ENCODE results near the gene MTMR3.
"Not testable (repeated sequence)": the region's sequence is repeated elsewhere in the genome, so short reads cannot be mapped to it uniquely, and the experiment has no call there.

MTMR3 gene

DNA sequence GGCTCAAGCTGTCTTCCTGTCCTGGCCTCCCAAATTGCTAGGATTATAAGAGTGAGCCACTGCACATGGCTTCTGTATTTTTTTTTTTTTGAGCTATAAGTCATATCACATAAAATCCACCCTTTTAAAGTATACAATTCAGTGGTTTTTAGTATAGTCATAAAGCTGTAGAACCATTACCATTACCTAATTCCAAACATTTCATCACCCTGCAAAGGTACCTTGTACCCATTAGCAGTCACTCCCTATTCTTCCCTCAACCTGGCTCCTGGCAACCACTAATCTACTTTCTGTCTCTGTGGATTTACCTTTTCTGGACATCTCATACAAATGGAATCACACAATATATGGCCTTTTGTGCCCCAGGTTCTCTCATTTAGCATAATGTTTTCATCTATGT is 84.5 kb downstream of the MTMR3 start:
- DNase-seq (ENCODE audit: low read depth) = no peak

DNA sequence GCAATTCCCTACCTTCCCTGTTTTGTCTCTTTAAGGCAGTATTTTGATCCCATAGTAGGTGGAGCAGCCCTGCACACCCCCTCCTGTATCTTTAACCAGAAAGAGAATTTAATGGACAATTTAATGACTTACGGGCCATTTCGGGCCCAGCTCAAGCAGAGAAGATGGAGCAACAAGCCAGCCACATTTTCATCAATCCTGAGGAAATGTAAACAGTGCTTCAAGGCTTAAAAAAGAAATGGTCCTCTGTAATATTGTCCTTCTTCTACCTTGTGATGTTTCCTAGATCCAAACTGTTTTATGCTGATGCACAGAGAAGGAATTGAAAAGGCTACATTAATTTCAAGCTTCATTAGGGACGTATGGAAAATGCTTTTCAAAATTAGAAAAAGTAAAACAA is 88.6 kb downstream of the MTMR3 start:
- DNase-seq (ENCODE audit: low read depth) = no peak

DNA sequence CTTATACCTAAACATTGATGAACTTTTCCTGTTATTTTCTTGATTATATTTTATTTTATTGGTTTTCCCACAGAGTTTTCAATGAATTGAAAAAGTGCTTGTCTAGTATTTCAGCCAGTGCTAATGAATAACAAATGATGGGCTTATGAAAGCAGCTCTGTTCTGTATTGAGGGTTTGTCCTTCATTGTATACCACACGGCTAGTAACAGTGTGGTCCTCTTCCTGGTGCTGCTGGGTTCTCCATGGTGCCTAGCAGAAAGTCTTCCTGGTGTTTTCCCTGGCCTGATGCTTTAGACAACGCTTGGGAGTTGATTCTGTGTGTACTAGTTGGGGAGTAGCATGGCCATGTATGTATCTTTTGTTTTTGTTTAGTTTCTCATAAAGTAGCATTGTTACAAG is 89.1 kb downstream of the MTMR3 start:
- DNase-seq (ENCODE audit: low read depth) = no peak

DNA sequence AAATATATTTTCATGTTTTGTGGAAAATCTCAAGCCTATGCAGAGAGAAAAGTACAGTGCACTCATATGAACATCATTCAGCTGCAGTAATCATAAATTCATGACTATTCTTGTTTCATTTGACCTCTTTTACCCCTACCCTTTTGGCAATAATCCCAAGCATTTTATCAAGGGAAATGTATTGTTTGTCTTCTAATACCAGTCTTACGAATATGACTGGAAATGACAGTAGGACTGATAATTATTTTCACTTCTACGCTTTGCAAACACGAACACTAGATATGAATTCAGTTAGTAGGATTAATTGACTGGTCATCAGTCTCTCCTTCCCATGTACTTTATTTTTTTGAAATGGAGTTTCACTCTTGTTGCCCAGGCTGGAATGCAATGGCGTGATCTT is 90.3 kb downstream of the MTMR3 start:
- no peak for DNase-seq (ENCODE audit: low read depth)

DNA sequence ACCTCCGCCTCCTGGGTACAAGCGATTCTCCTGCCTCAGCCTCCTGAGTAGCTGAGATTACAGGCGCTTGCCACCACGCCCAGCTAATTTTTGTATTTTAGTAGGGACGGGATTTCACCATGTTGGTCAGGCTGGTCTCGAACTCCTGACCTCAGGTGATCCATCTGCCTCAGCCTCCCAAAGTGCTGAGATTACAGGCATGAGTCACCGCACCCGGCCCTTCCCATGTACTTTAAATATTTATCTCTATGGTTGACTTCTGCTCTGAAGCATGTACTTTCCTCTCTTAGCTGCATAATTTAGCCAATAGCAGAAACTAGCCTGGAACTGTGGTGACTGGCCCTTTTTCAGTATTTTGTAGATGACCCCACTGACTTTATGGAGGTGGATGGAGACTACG is 90.7 kb downstream of the MTMR3 start:
- DNase-seq (ENCODE audit: low read depth) = not testable (repeated sequence)

DNA sequence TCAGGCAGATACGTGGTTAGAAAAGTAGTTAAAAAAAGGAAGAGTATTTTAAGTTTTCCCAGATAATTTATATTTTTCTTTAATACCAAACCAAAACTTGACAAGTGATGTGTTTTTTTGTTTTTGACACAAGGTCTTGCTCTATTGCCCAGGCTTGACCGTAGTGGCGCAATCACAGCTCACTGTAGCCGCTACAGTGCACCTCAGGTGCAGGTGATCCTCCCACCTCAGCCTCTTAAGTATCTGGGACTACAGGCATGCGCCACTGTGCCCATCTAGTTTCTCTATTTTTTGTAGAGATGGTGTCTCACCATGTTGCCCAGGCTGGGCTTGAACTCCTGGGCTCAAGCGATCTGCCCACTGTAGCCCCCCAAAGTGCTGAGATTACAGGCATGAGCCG is 92.5 kb downstream of the MTMR3 start:
- no peak for DNase-seq (ENCODE audit: low read depth)

DNA sequence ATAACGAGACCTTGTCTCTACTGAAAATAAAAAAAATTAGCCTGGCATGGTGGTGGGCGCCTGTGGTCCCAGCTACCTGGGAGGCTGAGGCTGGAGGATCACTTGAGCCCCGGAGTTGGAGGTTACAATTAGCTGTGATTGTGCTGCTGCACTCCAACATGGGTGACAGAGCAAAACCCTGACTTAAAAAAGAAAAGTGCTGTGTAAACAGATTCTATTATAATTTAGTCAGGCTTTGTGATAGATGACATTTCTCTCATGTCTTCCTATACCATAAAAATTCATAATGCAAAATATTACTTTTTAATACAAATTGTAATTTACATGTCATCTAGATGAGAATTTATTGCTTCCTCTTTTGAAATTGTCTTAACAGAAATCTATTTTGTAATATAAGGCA is 94.1 kb downstream of the MTMR3 start:
- no peak for DNase-seq (ENCODE audit: low read depth)

DNA sequence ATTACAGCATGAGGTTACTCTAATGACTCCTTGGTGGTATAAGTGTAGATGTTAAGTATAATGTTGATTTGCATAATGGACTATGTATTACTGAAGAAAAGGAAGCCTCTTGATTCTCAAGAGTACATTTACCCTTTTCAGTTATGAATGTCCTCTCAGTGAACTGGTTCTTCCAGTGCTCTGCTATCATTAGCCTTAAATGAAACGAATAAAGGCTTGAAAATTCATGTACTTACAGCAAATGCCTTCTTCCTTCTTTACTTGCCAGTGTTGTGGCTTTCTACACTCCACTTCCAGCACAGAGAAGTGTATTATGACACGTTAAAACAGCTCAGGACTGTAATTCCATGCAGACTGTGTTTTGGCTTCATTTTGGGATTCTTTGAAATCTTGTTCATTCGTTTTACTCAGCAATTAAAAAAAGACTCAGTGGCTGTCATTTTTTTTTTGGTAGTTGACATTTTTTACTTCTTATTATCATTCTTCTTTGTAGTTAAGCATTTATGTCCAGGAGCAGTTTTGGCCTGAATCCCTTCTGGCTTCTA is 96.9 kb downstream of the MTMR3 start:
- DNase-seq (ENCODE audit: low read depth) = no peak

DNA sequence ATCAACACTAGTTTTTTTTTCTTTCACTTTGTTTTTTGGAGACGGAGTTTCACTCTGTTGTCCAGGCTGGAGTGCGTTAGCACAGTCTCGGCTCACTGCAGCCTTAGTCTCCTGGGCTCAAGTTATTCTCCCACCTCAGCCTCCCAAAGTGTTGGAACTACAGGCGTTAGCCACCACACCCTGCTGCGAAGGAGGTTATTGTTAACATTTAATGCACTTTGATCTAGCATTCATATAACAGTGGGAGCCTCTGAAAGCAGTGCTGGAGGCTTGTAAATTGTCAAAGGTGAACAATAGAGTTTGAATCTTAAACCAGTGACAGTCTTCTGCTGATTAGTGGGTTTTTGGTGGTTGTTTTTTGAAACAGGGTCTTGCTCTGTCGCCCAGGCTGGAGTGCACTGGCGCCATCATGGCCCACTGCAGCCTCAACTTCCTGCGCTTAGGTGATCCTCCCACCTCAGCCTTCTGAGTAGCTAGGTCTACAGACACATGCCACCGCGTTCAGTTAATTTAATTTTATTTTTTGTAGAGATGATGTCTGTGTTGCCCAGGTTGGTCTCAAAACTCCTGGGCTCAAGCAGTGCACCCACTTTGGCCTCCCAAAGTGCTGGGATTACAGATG is 100.4 kb downstream of the MTMR3 start:
- DNase-seq (ENCODE audit: low read depth) = no peak

DNA sequence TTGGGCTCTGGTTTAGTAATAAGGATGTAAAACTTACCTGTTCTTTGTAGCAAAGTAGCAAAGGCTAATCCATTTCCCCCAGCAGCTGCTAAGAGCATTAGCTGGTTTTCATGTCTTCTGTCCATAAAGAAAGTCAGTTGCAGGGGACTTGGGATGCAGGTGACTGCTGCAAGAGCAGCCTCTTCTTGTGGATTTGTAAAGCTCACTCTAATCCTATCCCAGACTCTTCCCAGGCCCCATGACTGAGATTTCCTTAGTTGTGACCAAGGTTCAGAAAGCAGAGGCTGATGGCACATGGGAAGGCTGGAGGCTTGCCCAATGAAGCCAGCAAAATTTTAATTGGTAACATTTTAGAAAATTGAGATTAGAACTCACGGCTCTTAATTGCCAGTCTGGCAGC is 102.9 kb downstream of the MTMR3 start:
- DNase-seq (ENCODE audit: low read depth) = no peak

DNA sequence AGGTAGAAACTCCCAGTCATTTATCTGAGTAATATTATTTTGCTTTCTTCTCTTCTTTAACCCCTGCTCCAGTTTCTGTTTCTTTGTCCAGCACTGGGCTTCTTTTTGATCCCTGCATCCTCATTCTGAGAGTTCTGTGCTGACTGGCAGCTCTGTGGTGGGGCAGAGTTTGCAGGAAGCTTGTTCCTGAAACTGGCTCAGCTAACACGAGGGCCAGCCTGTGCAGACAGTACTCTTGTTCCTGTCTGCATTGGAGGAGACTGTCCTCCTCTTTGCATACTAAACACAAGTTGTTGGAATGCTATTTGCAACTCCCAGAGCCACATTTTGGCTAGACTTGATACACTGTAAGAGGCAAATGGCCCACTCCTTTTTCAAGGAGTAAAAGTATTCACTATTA is 104.2 kb downstream of the MTMR3 start:
- no peak for DNase-seq (ENCODE audit: low read depth)

DNA sequence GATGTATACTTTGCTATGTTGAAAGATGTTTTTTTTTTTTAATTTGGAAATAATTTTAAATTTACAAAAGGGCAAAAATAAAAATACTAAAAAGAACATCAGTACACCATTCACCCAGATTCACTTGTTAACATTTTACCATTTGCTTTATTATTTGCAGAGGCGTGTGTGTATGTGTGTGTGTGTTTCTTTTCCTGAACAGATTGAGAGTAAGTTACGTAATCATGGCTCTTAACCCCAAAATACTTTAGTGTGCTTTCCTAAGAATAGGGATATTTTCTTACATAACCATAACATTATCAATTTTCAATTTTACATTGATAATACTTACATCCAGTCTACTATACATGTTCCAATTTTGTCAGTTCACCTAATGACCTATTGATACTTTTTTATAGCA is 105.7 kb downstream of the MTMR3 start:
- DNase-seq (ENCODE audit: low read depth) = no peak

DNA sequence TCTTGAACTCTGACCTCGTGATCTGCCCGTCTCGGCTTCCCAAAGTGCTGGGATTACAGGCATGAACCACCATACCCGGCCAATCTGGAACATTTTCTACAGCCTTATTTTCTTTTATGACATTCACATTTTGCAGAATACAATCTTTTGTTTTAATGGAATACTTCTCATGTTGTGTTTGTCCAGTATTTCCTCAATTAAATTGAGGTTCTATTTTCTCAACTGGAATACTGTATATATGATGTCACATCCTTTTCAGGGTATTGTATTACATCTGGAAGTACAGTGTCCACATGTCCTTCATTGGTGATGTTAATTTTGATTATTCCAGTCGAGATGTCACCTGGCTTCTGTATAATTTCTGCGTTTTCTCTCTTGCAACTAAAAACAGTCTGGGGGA is 106.5 kb downstream of the MTMR3 start:
- DNase-seq (ENCODE audit: low read depth) = no peak

DNA sequence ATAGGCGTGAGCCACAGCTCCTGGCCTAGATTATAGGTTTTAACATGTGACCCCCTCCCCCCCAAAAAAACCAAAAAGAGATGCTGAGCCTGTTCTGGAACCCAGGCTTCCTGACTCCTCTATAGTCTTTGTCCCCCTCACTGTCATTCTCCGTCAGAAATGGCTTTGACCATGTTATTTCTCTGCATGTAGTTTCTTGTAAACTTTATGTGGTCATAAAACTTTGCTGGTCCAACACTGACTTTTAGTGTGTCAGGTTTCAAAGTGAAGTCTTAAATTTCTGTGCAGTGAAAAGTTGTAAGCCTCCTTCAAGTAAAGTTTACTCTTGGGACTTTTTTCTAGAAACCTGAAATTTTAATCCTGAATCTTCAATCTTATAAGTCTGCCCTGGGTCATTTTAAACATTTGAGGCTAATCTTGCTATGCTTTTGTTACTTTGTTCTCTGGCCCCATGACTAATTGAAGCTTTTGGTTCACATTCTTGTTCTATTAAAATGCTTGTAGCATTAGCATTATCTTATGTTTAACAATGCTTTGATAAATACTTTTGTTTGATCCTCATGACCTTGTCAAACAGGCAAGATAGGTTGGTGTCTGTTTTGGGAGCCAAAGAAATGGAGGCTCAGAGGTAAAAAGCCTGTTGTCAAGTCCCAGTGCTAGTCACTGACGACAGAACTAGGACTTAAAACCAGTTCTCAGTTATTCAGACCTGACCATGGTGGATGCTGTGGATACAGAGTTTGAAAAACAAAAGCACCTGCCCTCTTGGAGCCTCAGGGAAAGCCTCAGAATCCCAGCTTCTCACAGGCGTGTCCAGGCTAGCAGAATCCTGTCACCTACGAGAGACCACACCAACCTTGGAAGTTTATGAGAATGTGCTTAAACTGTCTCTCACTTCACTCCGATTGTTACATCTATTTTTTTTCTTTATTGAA is 109.6 kb downstream of the MTMR3 start:
- DNase-seq (ENCODE audit: low read depth) = no peak

DNA sequence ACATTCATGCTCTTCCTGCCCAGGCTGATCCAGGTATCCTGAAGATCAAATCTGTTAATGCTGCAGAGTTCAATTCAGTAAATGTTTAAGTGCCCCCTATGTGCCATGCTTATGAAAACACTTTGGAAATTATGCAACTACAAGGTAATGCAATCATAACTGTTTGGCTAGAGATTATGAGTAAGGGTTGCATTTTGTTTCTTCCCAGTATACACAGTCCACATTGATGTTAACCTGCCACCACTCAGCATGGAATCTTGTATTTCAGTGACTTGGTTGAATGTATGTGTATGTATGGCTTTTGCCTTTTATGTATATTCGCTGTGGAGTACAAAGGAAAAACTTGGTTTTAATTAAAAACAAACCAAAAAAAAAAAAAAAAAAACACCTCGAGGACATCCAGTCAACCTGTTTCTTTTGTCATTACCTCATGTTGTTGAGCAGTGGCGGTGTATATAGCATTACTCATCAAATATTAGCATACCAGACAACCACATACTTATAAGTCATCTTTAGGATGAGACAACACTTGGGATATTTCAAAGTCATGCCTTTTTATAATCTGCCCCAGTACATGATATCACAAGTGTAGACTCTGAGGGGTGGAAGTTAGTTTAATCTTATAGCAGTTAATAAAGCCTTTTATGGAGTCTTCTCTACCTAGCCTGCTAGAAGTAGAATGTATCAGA is 111.2 kb downstream of the MTMR3 start:
- no peak for DNase-seq (ENCODE audit: low read depth)

DNA sequence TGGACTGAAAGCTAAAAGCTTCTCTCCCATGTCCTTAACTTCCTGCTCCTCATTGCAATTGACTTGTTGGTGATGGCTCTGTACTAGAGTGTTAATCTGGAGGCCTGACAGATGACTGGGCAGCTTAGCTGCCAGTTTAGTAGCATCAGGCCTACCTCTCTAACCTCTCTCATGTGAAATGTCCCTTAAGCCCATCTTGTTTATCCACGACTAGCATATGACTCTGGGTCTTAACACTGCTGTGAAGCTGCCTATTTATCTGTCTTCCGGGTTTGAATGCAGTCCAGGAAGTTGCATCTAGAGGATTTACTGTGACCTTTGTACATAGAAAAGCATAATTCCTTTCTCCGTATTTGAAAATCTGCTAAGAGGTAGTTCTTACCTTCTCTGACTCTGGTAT is 112.0 kb downstream of the MTMR3 start:
- no peak for DNase-seq (ENCODE audit: low read depth)

DNA sequence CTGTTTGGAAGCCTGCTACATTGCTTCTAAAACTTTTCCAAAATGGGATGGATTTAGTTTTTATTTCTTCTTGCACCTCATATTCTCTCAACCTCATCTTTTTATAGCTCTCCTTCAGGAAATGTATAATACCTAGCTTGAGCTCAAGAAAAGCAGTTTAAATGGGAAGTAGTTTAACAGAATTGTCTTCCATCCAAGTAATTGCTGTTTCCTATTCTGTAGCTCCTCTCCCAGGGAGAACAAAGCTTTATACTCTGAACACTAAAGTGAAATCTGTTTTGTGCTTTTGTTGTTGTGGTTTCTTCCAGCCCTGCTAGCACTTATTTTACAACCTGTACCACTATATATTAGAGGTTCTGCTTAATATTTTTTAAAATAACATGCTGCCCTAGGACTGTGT is 114.1 kb downstream of the MTMR3 start:
- DNase-seq (ENCODE audit: low read depth) = no peak

DNA sequence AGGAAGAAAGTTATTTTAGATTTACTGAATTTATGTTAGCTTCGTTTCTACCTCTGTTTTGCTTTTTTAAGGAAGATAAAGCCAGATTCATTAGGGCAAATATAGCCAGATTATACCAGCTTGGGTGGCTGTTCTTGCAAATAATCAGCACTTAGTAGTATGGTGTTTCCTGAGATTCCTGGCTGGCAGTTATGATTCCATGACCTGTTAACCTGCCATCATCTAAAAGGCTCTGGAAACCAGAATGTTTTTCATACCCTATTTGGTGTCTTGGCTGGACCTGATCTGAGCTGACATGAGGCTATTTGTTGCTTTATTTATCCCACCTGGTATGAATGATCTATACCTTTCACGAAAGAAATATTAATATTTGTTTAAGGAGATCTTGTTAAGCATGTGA is 114.5 kb downstream of the MTMR3 start:
- no peak for DNase-seq (ENCODE audit: low read depth)

DNA sequence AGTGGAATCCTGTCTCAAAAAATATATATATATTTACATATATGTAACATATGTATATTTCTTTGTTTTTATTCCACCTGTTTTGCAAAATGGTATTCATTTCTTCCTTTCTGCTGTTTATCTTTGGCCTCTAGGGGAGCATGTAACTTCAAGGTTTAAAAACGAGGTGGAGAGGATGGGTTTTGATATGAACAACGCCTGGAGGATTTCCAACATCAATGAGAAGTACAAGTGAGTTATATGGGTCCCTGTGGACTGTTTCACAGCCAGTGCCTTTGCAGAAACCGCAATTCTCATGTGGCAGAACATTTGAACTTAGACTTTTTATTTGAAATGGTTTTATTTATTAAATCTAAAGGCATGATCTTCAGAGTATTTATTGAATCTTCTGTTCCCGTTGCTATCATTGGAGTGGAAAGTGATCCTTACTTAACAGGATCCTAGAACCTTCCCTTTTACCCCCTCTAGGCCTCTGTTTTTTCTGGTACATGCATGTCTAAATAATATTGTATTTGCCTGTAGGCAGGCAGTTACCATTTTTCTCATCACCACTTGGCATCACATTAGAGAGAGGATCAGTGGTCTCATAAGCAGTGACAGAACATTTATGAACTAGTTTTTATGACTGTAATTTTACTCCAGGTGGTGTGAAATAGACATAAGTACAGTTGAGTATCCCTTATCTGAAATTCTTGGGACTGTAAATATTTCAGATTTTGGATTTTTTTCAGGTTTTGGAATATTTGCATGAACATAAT is 115.8 kb downstream of the MTMR3 start:
- no peak for DNase-seq (ENCODE audit: low read depth)

DNA sequence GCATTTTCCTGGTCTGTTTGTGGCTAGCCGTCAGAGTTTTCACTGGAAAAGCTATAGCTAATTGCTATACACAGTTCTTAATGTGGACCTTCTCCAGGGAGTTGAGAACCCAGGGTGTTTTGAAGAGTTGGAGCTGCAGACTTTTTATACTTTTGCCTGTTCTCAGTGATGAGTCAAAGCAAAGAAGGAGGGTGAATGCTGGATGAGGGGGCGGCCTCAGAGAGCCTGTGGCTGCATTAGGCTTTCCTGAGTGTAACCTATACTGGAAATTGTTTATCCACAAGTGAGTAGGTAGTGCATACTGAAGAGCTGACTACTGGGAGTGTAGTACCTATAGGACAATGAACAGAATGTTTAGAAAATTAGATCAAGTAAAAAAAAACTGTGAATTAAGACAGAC is 117.6 kb downstream of the MTMR3 start:
- no peak for DNase-seq (ENCODE audit: low read depth)

DNA sequence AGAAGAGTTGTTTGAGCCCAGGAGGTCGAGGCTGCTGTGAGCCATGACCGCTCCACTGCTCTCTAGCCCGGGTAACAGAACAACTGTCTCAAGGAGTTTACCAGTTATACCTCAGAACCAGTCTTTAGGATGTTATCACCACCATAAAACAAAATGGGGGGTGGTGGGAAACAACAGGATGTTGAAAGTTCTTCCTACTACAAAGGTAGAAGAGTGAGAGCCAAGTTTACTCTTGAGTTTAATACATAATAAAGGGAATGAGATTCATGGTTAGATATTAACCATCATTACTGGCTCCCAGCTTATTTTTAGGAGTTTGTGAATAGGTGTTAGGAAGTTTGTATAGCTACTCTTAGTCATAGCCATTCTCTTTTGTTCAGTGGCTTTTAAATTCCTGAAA is 118.5 kb downstream of the MTMR3 start:
- DNase-seq (ENCODE audit: low read depth) = no peak

DNA sequence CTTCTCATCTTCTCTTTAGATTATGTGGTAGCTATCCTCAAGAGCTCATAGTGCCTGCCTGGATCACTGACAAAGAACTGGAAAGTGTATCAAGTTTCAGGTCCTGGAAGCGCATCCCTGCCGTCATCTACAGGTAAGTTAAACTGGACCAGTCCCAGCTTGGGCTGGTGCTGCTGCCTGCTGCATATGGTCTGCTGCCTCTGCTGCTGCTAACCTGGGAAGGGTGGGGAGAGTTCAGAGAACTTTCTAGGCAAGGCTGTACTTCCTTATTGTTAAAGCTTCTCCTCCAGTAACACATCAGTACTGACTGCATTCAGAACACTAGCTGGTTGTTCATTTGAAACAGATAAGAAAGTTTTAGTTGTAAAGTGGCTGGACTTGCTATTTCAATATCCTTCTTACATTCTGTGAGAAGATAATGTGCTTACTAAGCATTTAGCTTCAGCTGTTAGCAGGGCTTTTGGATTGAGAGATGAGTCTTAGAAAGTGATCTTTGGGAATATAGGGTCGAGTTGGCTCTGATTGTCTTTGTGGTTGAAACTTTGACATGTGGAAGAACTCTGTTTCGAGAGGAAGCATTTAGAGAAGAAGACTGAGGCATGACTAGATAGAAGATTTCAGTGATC is 120.0 kb downstream of the MTMR3 start:
- no peak for DNase-seq (ENCODE audit: low read depth)

Measured in stimulated activated CD8-positive, alpha-beta memory T cell treated with anti-CD3 and anti-CD28 coated beads, Interleukin-15, amount 100 ng/mL, for 1 hour (primary cell).